HepG2 (cell line): Measurements from ENCODE around the gene SLC50A1. TPM values are rescaled to one million over a fixed set of nuclear protein-coding genes. Genes with fewer than 3 reads are reported as not detected.

Experiments
- HDAC2 ChIP-seq: sonication (generic); formaldehyde crosslinking; IDR thresholded peaks from 2 replicates; pipeline ENCODE4 v1.4.0; 2020; ENCODE audit warnings: missing genetic modification reagents
- HIVEP1 ChIP-seq: sonication (generic); formaldehyde crosslinking; IDR thresholded peaks from 2 replicates; pipeline ENCODE4 v1.4.0; 2020; ENCODE audit warnings: mild to moderate bottlenecking, missing genetic modification reagents
- ISL2 ChIP-seq: sonication (generic); formaldehyde crosslinking; IDR thresholded peaks from 2 replicates; pipeline ENCODE4 v1.5.0; 2020; ENCODE audit warnings: missing genetic modification reagents
- NR2F1 ChIP-seq, 2 experiments: fragments of 450-650 bp in 1 of 2; formaldehyde crosslinking in 1 of 2; IDR thresholded peaks; 2 replicates each; pipeline versions ENCODE4 v1.5.0 to v1.6.1; 2016 to 2020; ENCODE audit warnings: mild to moderate bottlenecking in 1 of 2, missing compliant biosample characterization in 1 of 2, missing genetic modification reagents in 1 of 2, moderate library complexity in 1 of 2
- PAX8 ChIP-seq: sonication (generic); formaldehyde crosslinking; IDR thresholded peaks from 2 replicates; pipeline ENCODE4 v1.8.0; 2022; ENCODE audit warnings: mild to moderate bottlenecking, missing genetic modification reagents, borderline replicate concordance
- REL ChIP-seq: sonication (generic); formaldehyde crosslinking; conservative IDR thresholded peaks from 2 replicates; pipeline ENCODE4 v1.8.0; 2022; ENCODE audit warnings: mild to moderate bottlenecking, missing genetic modification reagents, moderate library complexity
- SMAD1 ChIP-seq: sonication (generic); formaldehyde crosslinking; IDR thresholded peaks from 2 replicates; pipeline ENCODE4 v1.4.0; 2020; ENCODE audit warnings: missing genetic modification reagents, low read depth, mild to moderate bottlenecking, borderline replicate concordance
- SMARCC2 ChIP-seq: fragments of 450-650 bp; IDR thresholded peaks from 2 replicates; pipeline ENCODE4 v1.6.1; 2017; ENCODE audit warnings: antibody characterized with exemption, mild to moderate bottlenecking
- SMYD3 ChIP-seq: sonication (generic); formaldehyde crosslinking; IDR thresholded peaks from 2 replicates; pipeline ENCODE4 v1.8.1; 2023; ENCODE audit warnings: mild to moderate bottlenecking, missing genetic modification reagents
- SPEN ChIP-seq: sonication (generic); formaldehyde crosslinking; IDR thresholded peaks from 2 replicates; pipeline ENCODE4 v1.5.1; 2020; ENCODE audit warnings: low read depth, mild to moderate bottlenecking, missing genetic modification reagents
- TGIF2 ChIP-seq: IDR thresholded peaks from 2 replicates; pipeline ENCODE4 v1.6.1; 2016; ENCODE audit warnings: control low read depth, missing compliant biosample characterization
- U2AF2 ChIP-seq: fragments of 200-400 bp; formaldehyde crosslinking; IDR thresholded peaks from 2 replicates; pipeline ENCODE4 v1.6.1; 2017; ENCODE audit warnings: low read depth, mild to moderate bottlenecking, low read length
- ZBTB21 ChIP-seq: sonication (generic); formaldehyde crosslinking; IDR thresholded peaks from 2 replicates; pipeline ENCODE4 v1.4.0; 2020; ENCODE audit warnings: missing genetic modification reagents
- ZFP41 ChIP-seq: sonication (generic); formaldehyde crosslinking; IDR thresholded peaks from 2 replicates; pipeline ENCODE4 v1.4.0; 2020; ENCODE audit warnings: mild to moderate bottlenecking, missing genetic modification reagents, borderline replicate concordance
- ZNF138 ChIP-seq: sonication (generic); formaldehyde crosslinking; IDR thresholded peaks from 2 replicates; pipeline ENCODE4 v1.5.0; 2020; ENCODE audit warnings: mild to moderate bottlenecking, low read depth, missing genetic modification reagents
- ZNF256 ChIP-seq: sonication (generic); formaldehyde crosslinking; conservative IDR thresholded peaks from 2 replicates; pipeline ENCODE4 v1.4.0; 2020; ENCODE audit warnings: missing genetic modification reagents
- ZNF44 ChIP-seq: sonication (generic); formaldehyde crosslinking; IDR thresholded peaks from 2 replicates; pipeline ENCODE4 v1.5.1; 2020; ENCODE audit warnings: mild to moderate bottlenecking, missing genetic modification reagents
- ZNF775 ChIP-seq: sonication (generic); formaldehyde crosslinking; IDR thresholded peaks from 2 replicates; pipeline ENCODE4 v1.4.0; 2020; ENCODE audit warnings: missing genetic modification reagents, mild to moderate bottlenecking, moderate library complexity, borderline replicate concordance
- ZNF83 ChIP-seq: sonication (generic); formaldehyde crosslinking; IDR thresholded peaks from 2 replicates; pipeline ENCODE4 v1.4.0; 2020; ENCODE audit warnings: missing genetic modification reagents, mild to moderate bottlenecking, borderline replicate concordance
- polyA plus RNA-seq, 8 experiments: library from polyadenylated mRNA; depleted of rRNA in 3 of 8; stranded (reverse) in 7 of 8; unstranded in 1 of 8; fragments of >200 nt; fragmentation: Illumina TruSeq in 4 of 8; extraction: Trizol in 4 of 8; gene quantifications; 2 replicates each; pipeline versions ENCODE4 v1.2.1 to v1.2.3, GENCODE V29; 2011 to 2016; ENCODE audit warnings: low read depth in 4 of 8, missing spikeins in 1 of 8, mixed read lengths in 1 of 8; ENCODE audit not compliant: insufficient read depth in 1 of 8
- total RNA-seq, 5 experiments: library from RNA; depleted of rRNA; stranded (reverse); fragments of >200 nt; fragmentation: Illumina TruSeq; extraction: Trizol; gene quantifications; 2 replicates each; pipeline ENCODE4 v1.2.3, GENCODE V29; 2016; ENCODE audit warnings: low read depth in 1 of 5
- TF ChIP-seq, protein P1 (sequence below): sonication (generic); formaldehyde crosslinking; IDR thresholded peaks from 2 replicates; pipeline ENCODE4 v1.4.0; 2020; ENCODE audit warnings: missing genetic modification reagents
- TF ChIP-seq, protein P2 (sequence below): sonication (generic); formaldehyde crosslinking; IDR thresholded peaks from 2 replicates; pipeline ENCODE4 v1.8.1; 2023; ENCODE audit warnings: missing genetic modification reagents, inconsistent platforms, borderline replicate concordance
- TF ChIP-seq, protein P3 (sequence below): fragments of 450-650 bp; IDR thresholded peaks from 2 replicates; pipeline ENCODE4 v1.6.1; 2016
- TF ChIP-seq, protein P4 (sequence below): sonication (generic); formaldehyde crosslinking; IDR thresholded peaks from 2 replicates; pipeline ENCODE4 v1.5.0; 2020; ENCODE audit warnings: mild to moderate bottlenecking, missing genetic modification reagents, borderline replicate concordance

SLC50A1 gene
- total and polyA plus RNA-seq, 2 of the 13 experiments (the other 11 are each of a cell fraction or from before 2014, with no cell fraction given), result 22.5 to 46.8 TPM

DNA sequence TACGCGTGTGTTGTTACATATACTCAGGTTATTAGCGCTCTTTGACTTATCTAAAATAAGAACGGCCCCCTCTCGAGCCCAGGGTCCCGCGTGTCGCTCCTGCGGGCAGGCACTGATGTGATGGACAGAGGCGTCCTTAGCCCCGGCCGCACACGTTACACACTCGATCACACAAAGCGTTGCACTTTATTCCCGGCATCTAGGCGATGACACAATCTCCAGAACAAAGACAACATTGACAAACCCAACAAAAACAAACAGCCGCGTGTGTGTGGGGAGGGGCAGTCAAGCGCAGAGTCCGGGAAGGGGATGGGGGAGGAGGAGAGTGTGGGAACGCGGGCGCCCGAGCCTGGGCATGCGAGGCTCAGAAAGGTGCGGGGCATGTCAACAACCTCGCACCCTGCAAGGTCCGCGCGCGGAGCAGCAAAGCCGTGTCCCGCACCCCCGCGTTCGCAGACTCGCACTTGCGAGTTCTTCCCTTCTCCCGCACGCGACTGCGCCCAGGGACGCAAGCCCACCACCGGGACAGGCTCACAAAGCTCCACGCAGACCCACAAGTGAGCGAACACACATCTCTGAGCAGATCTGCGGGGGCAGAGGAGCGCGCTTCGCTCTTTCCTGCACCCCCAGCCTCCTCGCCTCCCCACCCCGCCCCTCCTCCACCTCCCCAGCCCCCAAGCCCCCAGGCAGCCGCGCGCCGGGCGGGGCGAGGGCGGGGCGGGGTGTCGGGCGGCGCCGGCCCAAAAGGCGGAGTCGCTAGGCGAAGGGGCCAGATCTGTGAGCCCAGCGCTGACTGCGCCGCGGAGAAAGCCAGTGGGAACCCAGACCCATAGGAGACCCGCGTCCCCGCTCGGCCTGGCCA is 8.3 kb upstream of the SLC50A1 start, which contains the start of gene EFNA1 (continued):
- TF ChIP-seq, protein P1, sequence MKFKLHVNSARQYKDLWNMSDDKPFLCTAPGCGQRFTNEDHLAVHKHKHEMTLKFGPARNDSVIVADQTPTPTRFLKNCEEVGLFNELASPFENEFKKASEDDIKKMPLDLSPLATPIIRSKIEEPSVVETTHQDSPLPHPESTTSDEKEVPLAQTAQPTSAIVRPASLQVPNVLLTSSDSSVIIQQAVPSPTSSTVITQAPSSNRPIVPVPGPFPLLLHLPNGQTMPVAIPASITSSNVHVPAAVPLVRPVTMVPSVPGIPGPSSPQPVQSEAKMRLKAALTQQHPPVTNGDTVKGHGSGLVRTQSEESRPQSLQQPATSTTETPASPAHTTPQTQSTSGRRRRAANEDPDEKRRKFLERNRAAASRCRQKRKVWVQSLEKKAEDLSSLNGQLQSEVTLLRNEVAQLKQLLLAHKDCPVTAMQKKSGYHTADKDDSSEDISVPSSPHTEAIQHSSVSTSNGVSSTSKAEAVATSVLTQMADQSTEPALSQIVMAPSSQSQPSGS (CRISPR knock-in tag), result peak; percentile 95
- TF ChIP-seq SMAD1 (CRISPR knock-in tag) (no peak), ZBTB21 (peak; percentile 60), ZNF44 (CRISPR knock-in tag) (0 out of 2 replicates have a peak, but pooled peaks have one; percentile 49), TGIF2 (CRISPR knock-in tag) (peak; percentile 97), SMYD3 (CRISPR knock-in tag) (0 out of 2 replicates have a peak, but pooled peaks have one; percentile 73), HIVEP1 (CRISPR knock-in tag) (peak; percentile 85), ZNF256 (CRISPR knock-in tag) (no peak), SPEN (CRISPR knock-in tag) (peak; percentile 89), ISL2 (peak; percentile 72), HDAC2 (CRISPR knock-in tag) (peak; percentile 89), SMARCC2 (no peak), REL (no peak), NR2F1 (CRISPR knock-in tag; IDR thresholded peaks at IDR 0.05) (peak; percentile 52 to 65; a peak in 2 of 4 replicates), ZNF138 (CRISPR knock-in tag) (peak; percentile 19; the same call in 1 of the 2 replicates), ZNF775 (CRISPR knock-in tag) (no peak), U2AF2 (0 out of 2 replicates have a peak, but pooled peaks have one; percentile 22), ZFP41 (CRISPR knock-in tag) (no peak), PAX8 (CRISPR knock-in tag) (no peak), ZNF83 (no peak)
- TF ChIP-seq, protein P2, sequence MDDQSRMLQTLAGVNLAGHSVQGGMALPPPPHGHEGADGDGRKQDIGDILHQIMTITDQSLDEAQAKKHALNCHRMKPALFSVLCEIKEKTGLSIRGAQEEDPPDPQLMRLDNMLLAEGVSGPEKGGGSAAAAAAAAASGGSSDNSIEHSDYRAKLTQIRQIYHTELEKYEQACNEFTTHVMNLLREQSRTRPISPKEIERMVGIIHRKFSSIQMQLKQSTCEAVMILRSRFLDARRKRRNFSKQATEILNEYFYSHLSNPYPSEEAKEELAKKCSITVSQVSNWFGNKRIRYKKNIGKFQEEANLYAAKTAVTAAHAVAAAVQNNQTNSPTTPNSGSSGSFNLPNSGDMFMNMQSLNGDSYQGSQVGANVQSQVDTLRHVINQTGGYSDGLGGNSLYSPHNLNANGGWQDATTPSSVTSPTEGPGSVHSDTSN (CRISPR knock-in tag), result no peak
- TF ChIP-seq, protein P3, sequence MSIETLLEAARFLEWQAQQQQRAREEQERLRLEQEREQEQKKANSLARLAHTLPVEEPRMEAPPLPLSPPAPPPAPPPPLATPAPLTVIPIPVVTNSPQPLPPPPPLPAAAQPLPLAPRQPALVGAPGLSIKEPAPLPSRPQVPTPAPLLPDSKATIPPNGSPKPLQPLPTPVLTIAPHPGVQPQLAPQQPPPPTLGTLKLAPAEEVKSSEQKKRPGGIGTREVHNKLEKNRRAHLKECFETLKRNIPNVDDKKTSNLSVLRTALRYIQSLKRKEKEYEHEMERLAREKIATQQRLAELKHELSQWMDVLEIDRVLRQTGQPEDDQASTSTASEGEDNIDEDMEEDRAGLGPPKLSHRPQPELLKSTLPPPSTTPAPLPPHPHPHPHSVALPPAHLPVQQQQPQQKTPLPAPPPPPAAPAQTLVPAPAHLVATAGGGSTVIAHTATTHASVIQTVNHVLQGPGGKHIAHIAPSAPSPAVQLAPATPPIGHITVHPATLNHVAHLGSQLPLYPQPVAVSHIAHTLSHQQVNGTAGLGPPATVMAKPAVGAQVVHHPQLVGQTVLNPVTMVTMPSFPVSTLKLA, result peak; percentile 93
- TF ChIP-seq, protein P4, sequence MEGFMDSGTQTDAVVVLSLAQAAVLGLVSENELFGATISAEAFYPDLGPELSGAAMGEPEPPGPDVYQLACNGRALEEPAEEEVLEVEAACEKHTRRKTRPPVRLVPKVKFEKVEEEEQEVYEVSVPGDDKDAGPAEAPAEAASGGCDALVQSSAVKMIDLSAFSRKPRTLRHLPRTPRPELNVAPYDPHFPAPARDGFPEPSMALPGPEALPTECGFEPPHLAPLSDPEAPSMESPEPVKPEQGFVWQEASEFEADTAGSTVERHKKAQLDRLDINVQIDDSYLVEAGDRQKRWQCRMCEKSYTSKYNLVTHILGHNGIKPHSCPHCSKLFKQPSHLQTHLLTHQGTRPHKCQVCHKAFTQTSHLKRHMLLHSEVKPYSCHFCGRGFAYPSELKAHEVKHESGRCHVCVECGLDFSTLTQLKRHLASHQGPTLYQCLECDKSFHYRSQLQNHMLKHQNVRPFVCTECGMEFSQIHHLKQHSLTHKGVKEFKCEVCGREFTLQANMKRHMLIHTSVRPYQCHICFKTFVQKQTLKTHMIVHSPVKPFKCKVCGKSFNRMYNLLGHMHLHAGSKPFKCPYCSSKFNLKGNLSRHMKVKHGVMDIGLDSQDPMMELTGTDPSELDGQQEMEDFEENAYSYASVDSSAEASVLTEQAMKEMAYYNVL (CRISPR knock-in tag), result 0 out of 2 replicates have a peak, but pooled peaks have one; percentile 22
